T-cell (primary cell): ENCODE measurements around the gene CREB3L2. TPM values are rescaled to one million over a fixed set of nuclear protein-coding genes. Genes with fewer than 3 reads are reported as not detected.

Source experiments
- ATAC-seq, 4 experiments: fragments of 200-7000 bp in 3 of 4; fragments of 150-1000 bp in 1 of 4; cut with Tn5 transposase; replicated peaks in 1 of 4; 1 replicate in 3 of 4; 2 replicates in 1 of 4; pipeline ENCODE4 v1.10.0; 2021; ENCODE audit warnings: moderate library complexity in 3 of 4, mild to moderate bottlenecking in 2 of 4, moderate number of reproducible peaks in 1 of 4
- CTCF ChIA-PET, 2 donors: fragments of 300-600 bp; sonication (Branson Sonifier 250); formaldehyde crosslinking; loops; one replicate each; lab custom pipeline; 2022; ENCODE audit warnings: antibody characterized with exemption in 2 of 2; lab: Charles Lee
- POLR2A ChIA-PET, 2 donors: fragments of 300-600 bp; sonication (Branson Sonifier 250); formaldehyde crosslinking; loops; one replicate each; lab custom pipeline; 2022; ENCODE audit warnings: antibody characterized with exemption in 2 of 2; lab: Charles Lee
- DNase-seq, 35 experiments: peaks; one replicate each; pipeline versions ENCODE4 v3.0.0 to v3.0.0-alpha.2; 2013 to 2023
- H3K27ac ChIP-seq: one replicate; pipeline ENCODE4 v1.5.1; 2013; ENCODE audit warnings: low read length
- H3K27me3 ChIP-seq, 2 experiments: replicated peaks in 1 of 2; 1 replicate in 1 of 2; 2 replicates in 1 of 2; pipeline versions ENCODE4 v1.6.1 to v1.7.0; 2013; ENCODE audit warnings: low read length in 1 of 2, mixed read lengths in 1 of 2; ENCODE audit not compliant: control insufficient read depth in 2 of 2, insufficient read depth in 2 of 2; ENCODE audit errors: extremely low read depth in 1 of 2
- H3K36me3 ChIP-seq, 2 donors: 1 replicate in 1 of 2; 2 replicates in 1 of 2; pipeline versions ENCODE4 v1.6.1 to v1.7.0; 2013; ENCODE audit warnings: low read length in 1 of 2; ENCODE audit not compliant: control insufficient read depth in 2 of 2, insufficient read depth in 1 of 2; ENCODE audit errors: extremely low read depth in 1 of 2
- H3K4me1 ChIP-seq, 2 experiments: 1 replicate in 1 of 2; 2 replicates in 1 of 2; pipeline versions ENCODE4 v1.6.1 to v1.7.0; 2013; ENCODE audit warnings: low read length in 2 of 2, mixed read lengths in 1 of 2; ENCODE audit not compliant: insufficient read depth in 2 of 2, control insufficient read depth in 1 of 2; ENCODE audit errors: extremely low read depth in 1 of 2
- H3K4me3 ChIP-seq, 2 donors: 1 replicate in 1 of 2; 2 replicates in 1 of 2; pipeline versions ENCODE4 v1.5.1 to v1.7.0; 2013; ENCODE audit warnings: mild to moderate bottlenecking in 2 of 2, low read length in 1 of 2, moderate library complexity in 1 of 2; ENCODE audit not compliant: control insufficient read depth in 1 of 2; ENCODE audit errors: extremely low read depth in 1 of 2
- H3K9me3 ChIP-seq: 2 replicates; pipeline ENCODE4 v1.7.0; 2013
- H3K27ac Mint-ChIP-seq, 2 donors: one replicate each; pipeline ENCODE4 v1.8.0; 2020 to 2021; ENCODE audit warnings: mild to moderate bottlenecking in 2 of 2, mixed read lengths in 2 of 2
- H3K27me3 Mint-ChIP-seq, 2 donors: one replicate each; pipeline ENCODE4 v1.8.0; 2021 to 2022; ENCODE audit warnings: mixed read lengths in 2 of 2
- H3K36me3 Mint-ChIP-seq: one replicate; pipeline ENCODE4 v1.8.0; 2021; ENCODE audit warnings: mixed read lengths
- H3K4me1 Mint-ChIP-seq, 3 donors: one replicate each; pipeline ENCODE4 v1.8.0; 2020 to 2022; ENCODE audit warnings: mixed read lengths in 3 of 3, mild to moderate bottlenecking in 1 of 3
- H3K4me3 Mint-ChIP-seq, 3 donors: one replicate each; pipeline ENCODE4 v1.8.0; 2020 to 2022; ENCODE audit warnings: mild to moderate bottlenecking in 3 of 3, mixed read lengths in 3 of 3, moderate library complexity in 3 of 3
- H3K9me3 Mint-ChIP-seq, 3 donors: one replicate each; pipeline ENCODE4 v1.8.0; 2020 to 2022; ENCODE audit warnings: mixed read lengths in 3 of 3
- WGBS: methylation state at CpG from one replicate; pipeline ENCODE4 v1.1.5; 2013; ENCODE audit warnings: missing lambda C conversion rate; ENCODE audit not compliant: insufficient coverage; 5-methylcytosine and 5-hydroxymethylcytosine counted together
- total RNA-seq, 35 experiments: library from RNA in 6 of 35; stranded (reverse) in 6 of 35; fragments of 120-200 nt in 1 of 35; gene quantifications; one replicate each; pipeline versions ENCODE4 v1.2.1 to v1.2.4 and lab custom pipeline; 2013 to 2026

The CREB3L2 gene
- total RNA-seq, 5 donors from 2014 or later (not counting 1 experiment from before 2014, with no cell fraction given), result 21.1 to 40.8 (median 28.9) TPM

DNA sequence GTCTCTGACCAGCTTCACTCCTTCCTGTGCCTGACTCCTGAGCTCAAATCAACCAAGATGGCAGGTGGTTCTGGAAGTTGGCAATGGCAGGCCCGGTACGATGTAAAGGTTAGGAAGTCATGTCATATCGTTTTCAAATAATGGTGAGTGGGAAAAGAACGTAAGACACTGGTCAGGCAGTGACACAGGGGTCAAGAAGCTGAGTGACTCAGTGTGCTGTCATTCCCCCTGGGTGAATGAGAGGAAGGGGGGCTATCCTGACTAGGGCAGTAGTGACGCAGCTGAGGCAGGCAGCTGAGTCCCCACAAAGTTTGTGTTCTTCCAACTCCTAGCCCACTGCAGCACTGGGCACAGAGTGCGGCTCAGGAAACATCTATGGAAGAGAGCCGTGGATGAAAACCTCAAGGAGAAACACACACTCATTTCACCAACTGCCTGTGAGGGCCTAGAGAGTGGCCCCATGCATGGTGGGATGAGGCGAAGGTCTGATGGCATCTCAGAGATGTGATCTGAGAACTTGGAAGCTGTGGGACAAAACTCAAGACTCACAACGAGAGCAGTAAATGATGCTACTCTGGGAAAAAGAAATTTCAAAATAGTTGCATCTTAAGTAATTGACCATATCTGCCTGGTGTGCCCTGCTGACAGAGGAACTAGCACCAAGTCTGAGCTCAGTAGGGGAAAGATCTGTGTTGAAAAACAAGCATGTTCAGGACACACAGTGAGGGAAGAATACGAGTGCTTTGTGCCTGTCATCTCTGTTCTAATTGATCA is 23.2 kb downstream of the CREB3L2 start:
- ATAC-seq, result no peak
- ChIA-PET CTCF (interaction anchor here (0.5 to 1.1 kb wide), 3 partner anchors 32 to 515 kb away, joined by 3 to 5 read pairs (median 3); no protein-coding TSS in a partner anchor), POLR2A (interaction anchor here in 1 of 2 donors (0.6 kb wide), 1 partner anchor 16 kb away, joined by 3 read pairs; no protein-coding TSS in a partner anchor)
- Histone ChIP-seq H3K27me3 (no peaks in the 10 kb centered on the region), H3K36me3 (no peaks in the 10 kb centered on the region), H3K9me3 (no peaks in the 10 kb centered on the region), H3K4me3 (no peak overlapping the region), H3K27ac (no peak overlapping the region), H3K4me1 (no peaks in the 10 kb centered on the region)
- H3K4me1 Mint-ChIP-seq, result peaks cover 1 to 13% (median 11%) of the 10 kb centered on the region in 3 donors
- H3K27ac Mint-ChIP-seq, result no peak overlapping the region
- H3K36me3 Mint-ChIP-seq, result peaks cover 28% of the 10 kb centered on the region
- DNase-seq, result no peak
- H3K27me3 Mint-ChIP-seq, result no peaks in the 10 kb centered on the region
- 95% methylated on average over 6 of the region's 10 CpGs for WGBS
- peaks cover 8 to 9% (median 9%) of the 10 kb centered on the region in 3 donors for H3K9me3 Mint-ChIP-seq
- H3K4me3 Mint-ChIP-seq, result no peak overlapping the region

DNA sequence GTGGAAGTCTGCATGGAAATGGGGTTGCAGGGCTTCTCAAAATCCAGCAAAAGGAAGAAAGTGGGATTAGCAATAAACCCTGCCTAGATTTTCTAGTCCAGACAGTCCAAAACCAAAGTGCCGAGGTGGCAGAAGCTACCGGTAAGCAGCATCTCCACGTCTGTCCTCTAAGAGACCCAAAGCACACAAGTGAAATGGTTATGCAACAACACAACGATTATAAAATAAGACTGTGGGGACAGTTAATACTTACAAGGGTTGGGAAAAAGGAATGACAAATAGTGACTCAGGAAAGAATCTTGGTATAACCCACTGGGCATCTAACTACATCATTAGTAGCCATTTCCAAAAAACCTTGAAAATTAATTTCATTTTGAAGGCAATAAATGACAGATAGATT is 24.7 kb downstream of the CREB3L2 start:
- Mint-ChIP-seq H3K4me1 (peaks cover 1 to 13% (median 12%) of the 10 kb centered on the region in 3 donors), H3K4me3 (no peak overlapping the region), H3K36me3 (peaks cover 14% of the 10 kb centered on the region), H3K27ac (no peak overlapping the region), H3K27me3 (no peaks in the 10 kb centered on the region), H3K9me3 (no peaks in the 10 kb centered on the region)
- no peaks in the 10 kb centered on the region for H3K4me1 ChIP-seq
- no peak overlapping the region for H3K4me3 ChIP-seq
- no peak overlapping the region for H3K27ac ChIP-seq
- ChIA-PET CTCF (interaction anchor here in 1 of 2 donors (0.5 to 0.6 kb wide), 2 partner anchors 75 to 542 kb away, joined by 3 read pairs; no protein-coding TSS in a partner anchor), POLR2A (no interaction called here)
- H3K36me3 ChIP-seq, result no peaks in the 10 kb centered on the region
- no peaks in the 10 kb centered on the region for H3K27me3 ChIP-seq
- ATAC-seq, result no peak
- H3K9me3 ChIP-seq, result no peaks in the 10 kb centered on the region
- no peak for DNase-seq
- 100% methylated on average over 1 of the region's 4 CpGs for WGBS

DNA sequence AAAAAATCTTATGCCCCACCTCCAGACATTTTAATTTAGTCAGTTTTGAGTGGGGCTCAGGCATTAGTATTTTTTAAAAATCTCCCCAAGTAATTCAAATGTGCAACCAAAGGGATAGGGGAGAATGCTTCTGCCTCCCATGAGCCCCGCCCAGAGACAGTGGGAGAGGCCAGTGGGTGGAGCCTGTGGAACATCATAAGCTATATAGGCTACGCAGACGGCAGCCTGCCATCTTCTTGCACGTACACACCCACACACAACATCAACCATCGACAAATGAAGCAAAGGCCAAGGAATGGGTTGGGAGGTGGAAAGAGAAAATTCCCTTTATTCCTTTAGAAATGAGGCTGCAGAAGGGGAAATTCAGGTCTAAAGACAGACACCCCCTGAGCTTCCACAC is 25.2 kb downstream of the CREB3L2 start:
- no peaks in the 10 kb centered on the region for H3K36me3 ChIP-seq
- CTCF ChIA-PET, result interaction anchor here in 1 of 2 donors (0.5 kb wide), 1 partner anchor 74 kb away, joined by 3 read pairs; no protein-coding TSS in a partner anchor
- no peak for ATAC-seq
- no CpG with 5 or more reads among the region's 5 CpGs for WGBS
- Mint-ChIP-seq H3K27ac (no peak overlapping the region), H3K4me1 (peaks cover 1 to 13% (median 12%) of the 10 kb centered on the region in 3 donors), H3K4me3 (no peak overlapping the region), H3K27me3 (no peaks in the 10 kb centered on the region), H3K36me3 (peaks cover 14% of the 10 kb centered on the region), H3K9me3 (no peaks in the 10 kb centered on the region)
- H3K4me1 ChIP-seq, result no peaks in the 10 kb centered on the region
- no peak overlapping the region for H3K27ac ChIP-seq
- DNase-seq, result no peak
- POLR2A ChIA-PET, result no interaction called here
- H3K27me3 ChIP-seq, result no peaks in the 10 kb centered on the region
- H3K9me3 ChIP-seq, result no peaks in the 10 kb centered on the region
- no peak overlapping the region for H3K4me3 ChIP-seq

DNA sequence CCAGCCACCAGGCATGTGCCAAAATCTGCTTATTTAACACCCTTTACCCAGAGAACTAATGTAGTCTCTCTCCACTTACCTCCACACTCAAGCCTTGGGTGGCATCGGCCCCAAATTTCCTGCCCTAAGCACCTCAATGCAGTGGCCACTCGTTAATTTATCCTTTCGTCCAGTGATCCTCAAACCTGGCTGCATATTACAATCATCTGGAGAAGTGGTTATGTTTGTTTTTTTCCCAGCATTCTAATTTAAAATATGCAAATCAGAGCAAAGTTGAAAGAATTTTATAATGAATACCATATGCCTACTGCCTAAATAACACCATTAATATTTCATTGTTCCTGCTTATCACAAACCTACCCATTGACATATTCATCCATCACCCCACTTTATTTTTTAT is 25.7 kb downstream of the CREB3L2 start:
- no peaks in the 10 kb centered on the region for H3K4me1 ChIP-seq
- no peak overlapping the region for H3K27ac ChIP-seq
- H3K27me3 Mint-ChIP-seq, result no peaks in the 10 kb centered on the region
- no peak overlapping the region for H3K27ac Mint-ChIP-seq
- ChIA-PET CTCF (no interaction called here), POLR2A (no interaction called here)
- no peak for DNase-seq
- ATAC-seq, result no peak
- no peaks in the 10 kb centered on the region for H3K9me3 ChIP-seq
- no peaks in the 10 kb centered on the region for H3K36me3 ChIP-seq
- no peak overlapping the region for H3K4me3 Mint-ChIP-seq
- H3K4me3 ChIP-seq, result no peak overlapping the region
- WGBS, result 80% methylated on average over 1 of the region's 3 CpGs
- peaks cover 14% of the 10 kb centered on the region for H3K36me3 Mint-ChIP-seq
- no peaks in the 10 kb centered on the region for H3K9me3 Mint-ChIP-seq
- peaks cover 0 to 12% (median 12%) of the 10 kb centered on the region in 3 donors for H3K4me1 Mint-ChIP-seq
- H3K27me3 ChIP-seq, result no peaks in the 10 kb centered on the region

DNA sequence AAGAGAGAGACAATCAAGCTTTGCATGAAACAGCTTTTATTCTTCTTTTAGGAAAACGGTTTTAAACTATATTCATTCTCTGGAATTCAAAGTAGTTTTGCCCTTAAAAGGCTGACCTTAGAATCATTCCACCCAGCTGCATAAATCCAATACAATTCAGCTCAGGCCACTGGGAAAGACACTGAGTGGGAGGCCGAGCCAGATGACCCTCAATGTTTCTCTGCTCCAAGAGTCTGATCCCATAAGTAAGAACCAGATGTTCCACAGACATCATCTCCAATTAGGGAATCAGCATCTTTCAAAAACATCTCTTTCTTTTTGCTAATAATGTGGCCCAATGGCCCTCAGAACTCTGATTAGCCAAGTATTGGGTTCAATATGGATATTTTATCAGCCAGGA is 26.1 kb downstream of the CREB3L2 start:
- no peaks in the 10 kb centered on the region for H3K4me1 ChIP-seq
- DNase-seq (no peak), ATAC-seq (no peak)
- no peak overlapping the region for H3K4me3 Mint-ChIP-seq
- ChIA-PET POLR2A (no interaction called here), CTCF (no interaction called here)
- no peak overlapping the region for H3K27ac ChIP-seq
- H3K27ac Mint-ChIP-seq, result no peak overlapping the region
- H3K36me3 Mint-ChIP-seq, result peaks cover 14% of the 10 kb centered on the region
- H3K27me3 Mint-ChIP-seq, result no peaks in the 10 kb centered on the region
- H3K4me3 ChIP-seq, result no peak overlapping the region
- H3K36me3 ChIP-seq, result no peaks in the 10 kb centered on the region
- no CpG with 5 or more reads among the region's 2 CpGs for WGBS
- H3K4me1 Mint-ChIP-seq, result peaks cover 0 to 12% (median 7%) of the 10 kb centered on the region in 3 donors
- H3K27me3 ChIP-seq, result no peaks in the 10 kb centered on the region
- H3K9me3 Mint-ChIP-seq, result no peaks in the 10 kb centered on the region
- H3K9me3 ChIP-seq, result no peaks in the 10 kb centered on the region

DNA sequence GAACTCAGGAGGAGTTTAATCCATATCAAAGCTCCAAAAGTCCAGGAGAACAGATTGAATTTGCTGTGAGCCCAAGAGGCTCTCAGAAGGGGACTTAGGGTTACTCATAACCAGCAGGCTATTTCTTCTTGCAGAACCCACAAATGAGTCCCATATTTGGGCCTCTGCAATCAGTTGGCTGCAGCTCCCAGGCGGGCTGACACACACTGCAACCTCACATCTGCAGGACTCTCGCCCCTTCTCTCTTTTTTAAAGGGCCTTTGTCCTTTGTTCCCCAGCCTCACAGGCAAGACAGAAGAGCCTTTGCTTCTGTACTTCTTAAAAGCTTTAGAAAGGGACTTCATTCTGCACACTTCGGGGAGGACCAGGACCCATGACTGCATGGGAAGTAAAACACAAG is 26.7 kb downstream of the CREB3L2 start:
- Mint-ChIP-seq H3K4me3 (no peak overlapping the region), H3K27ac (no peak overlapping the region), H3K36me3 (peaks cover 14% of the 10 kb centered on the region), H3K27me3 (no peaks in the 10 kb centered on the region), H3K4me1 (peaks cover 0 to 12% (median 6%) of the 10 kb centered on the region in 3 donors), H3K9me3 (no peaks in the 10 kb centered on the region)
- POLR2A ChIA-PET, result interaction anchor here in 1 of 2 donors (0.5 kb wide), 1 partner anchor 69 kb away, joined by 3 read pairs; no protein-coding TSS in a partner anchor
- DNase-seq (no peak), ATAC-seq (no peak)
- H3K4me3 ChIP-seq, result no peak overlapping the region
- H3K9me3 ChIP-seq, result no peaks in the 10 kb centered on the region
- WGBS, result 85% methylated on average over 2 of the region's 3 CpGs
- CTCF ChIA-PET, result interaction anchor here in 1 of 2 donors (0.6 kb wide), 1 partner anchor 845 kb away, joined by 5 read pairs; no protein-coding TSS in a partner anchor
- H3K4me1 ChIP-seq, result no peaks in the 10 kb centered on the region
- no peak overlapping the region for H3K27ac ChIP-seq
- H3K36me3 ChIP-seq, result no peaks in the 10 kb centered on the region
- H3K27me3 ChIP-seq, result no peaks in the 10 kb centered on the region
